HG02870 (cell line): ENCODE results near the gene PRPSAP2.

Source experiments
- ATAC-seq: cut with Tn5 transposase; IDR thresholded peaks from one replicate; pipeline ENCODE4 v1.9.1; 2021; ENCODE audit warnings: mild to moderate bottlenecking, moderate library complexity; ENCODE audit not compliant: unreplicated experiment

Gene PRPSAP2

DNA sequence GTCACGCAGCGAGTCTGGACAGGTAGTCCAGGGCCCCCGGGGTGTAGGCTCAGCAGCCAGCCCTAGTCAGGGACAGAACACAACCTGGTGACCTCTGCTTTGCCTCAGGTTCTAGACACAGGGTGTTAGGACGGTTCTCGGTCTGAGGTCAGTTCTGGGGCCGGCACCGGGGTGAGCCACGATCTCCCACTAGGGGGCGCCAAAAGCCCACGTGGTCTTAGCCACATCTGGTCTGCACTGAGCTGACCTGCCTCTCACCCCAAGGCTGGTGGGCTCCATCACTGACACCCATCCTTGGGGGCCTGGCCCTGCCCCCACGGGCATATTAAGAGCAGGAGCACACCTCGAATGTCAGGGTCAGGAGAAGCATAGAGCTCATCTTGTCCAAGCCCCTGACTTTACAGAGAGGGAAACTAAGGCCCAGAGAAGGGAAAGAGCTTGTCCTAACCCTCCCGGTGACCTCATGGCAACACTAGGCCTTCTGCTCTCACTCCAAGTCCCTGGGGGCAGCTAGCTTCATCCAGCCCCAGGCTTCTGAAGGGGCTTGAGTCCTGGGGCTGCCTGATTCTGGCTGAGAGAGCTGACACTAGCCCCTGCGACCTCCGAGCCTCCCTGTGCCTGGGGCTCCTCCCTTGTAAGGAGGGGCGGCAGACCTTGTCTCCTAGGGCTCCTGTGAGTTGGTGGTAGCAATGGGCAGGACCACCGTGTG, 103.0 kb downstream of the PRPSAP2 start:
- peak; percentile 75 for ATAC-seq

DNA sequence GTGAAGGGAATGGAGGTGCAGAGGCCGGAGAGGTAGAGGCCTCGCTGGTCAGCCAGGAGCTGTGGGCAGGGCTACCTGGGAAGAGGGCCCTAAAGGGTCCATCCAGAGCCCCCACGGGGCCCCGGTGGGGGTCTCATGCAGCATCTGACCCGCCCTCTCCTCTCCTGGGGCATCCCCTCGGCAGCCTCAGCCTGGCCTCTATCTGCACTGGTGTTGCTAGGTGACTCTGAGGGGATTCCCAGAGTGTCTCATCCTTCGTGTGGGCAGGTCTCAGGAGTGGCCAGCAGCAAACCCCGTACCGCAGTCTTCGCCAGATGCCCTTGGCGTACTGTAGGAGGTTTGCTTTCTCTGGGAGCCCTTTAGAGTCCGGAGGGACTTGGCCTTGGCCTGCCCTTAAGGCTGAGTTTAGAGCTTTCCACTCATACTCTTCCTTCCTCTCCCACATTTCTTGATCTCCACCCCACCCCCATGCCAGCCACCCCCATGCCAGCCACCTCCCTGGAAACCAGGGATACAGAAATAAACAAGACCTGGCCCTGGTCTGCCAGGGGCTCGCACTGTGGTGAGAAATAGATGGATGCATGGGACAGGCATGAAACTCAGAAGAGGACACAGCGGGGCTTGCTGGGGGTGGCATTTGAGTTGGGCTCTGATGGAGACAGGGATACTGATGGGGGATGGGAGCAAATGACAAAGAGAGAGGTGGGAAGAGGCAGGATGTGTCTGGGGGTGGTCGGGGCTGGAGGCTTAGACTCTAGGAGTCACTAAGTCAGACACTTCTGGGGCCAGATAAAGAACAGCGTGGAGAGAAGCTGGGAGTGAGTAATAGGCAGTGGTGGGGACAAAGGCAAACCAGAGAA, 103.9 kb downstream of the PRPSAP2 start:
- peak; percentile 46 for ATAC-seq

- ATAC-seq: no peak
These were observed 104.5 kb downstream of the PRPSAP2 start for GRCh38 chr17:18962494-18962815.

- no peak for ATAC-seq
These were observed 105.4 kb downstream of the PRPSAP2 start for GRCh38 chr17:18963126-18964017.

- ATAC-seq: no peak
These were observed 106.1 kb downstream of the PRPSAP2 start for GRCh38 chr17:18964018-18964351.

DNA sequence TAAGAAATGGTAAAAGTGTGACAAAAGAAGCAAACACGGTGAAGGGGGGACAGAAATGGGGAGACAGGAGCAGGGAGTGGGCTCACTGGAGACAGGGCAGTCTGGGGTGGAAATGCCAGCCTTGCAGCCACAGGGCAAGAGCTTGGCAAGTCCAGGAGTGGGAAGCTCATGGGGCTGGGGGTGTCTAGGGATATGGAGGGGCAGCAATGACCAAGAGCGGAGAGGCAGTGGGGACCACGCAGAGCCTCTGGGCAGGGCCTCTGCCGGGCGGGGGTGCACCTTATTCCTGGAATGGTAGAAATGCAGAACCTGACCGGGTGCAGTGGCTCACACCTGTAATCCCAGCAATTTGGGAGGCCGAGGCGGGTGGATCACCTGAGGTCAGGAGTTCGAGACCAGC, 106.6 kb downstream of the PRPSAP2 start:
- no peak for ATAC-seq

DNA sequence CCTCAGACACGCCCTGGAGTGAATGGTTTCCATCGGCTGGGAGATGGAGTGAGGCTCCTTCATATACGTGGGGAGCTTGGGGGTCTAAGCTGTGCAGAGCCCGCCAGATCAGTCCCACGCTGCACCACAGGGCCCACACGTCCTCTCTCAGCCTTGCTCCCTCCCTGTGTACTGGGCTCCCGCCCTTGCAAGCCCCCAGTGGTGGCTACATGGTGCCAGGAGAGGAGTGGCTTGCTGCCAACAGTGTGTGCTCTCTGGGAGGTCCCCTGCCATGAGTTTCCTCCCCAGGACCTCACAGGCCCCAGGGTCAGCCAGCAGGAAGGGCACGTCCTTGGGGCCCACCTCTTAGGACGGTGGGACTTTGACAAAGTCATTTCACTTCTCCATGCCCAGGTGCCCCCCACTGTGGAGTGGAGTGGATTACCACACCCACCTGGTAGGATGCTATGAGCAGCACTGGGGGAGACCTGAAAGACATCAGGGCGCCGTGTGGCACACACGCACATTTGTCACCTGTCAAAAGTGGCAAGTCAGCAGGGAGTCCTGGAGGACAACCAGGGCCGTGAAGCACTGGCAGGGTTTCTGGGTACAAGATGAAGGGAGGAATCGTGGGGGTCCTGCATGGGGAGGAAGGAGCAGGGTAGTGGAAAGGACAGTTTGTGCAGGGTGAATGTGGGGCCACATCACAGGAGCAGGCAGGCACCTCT, 107.8 kb downstream of the PRPSAP2 start:
- no peak for ATAC-seq

DNA sequence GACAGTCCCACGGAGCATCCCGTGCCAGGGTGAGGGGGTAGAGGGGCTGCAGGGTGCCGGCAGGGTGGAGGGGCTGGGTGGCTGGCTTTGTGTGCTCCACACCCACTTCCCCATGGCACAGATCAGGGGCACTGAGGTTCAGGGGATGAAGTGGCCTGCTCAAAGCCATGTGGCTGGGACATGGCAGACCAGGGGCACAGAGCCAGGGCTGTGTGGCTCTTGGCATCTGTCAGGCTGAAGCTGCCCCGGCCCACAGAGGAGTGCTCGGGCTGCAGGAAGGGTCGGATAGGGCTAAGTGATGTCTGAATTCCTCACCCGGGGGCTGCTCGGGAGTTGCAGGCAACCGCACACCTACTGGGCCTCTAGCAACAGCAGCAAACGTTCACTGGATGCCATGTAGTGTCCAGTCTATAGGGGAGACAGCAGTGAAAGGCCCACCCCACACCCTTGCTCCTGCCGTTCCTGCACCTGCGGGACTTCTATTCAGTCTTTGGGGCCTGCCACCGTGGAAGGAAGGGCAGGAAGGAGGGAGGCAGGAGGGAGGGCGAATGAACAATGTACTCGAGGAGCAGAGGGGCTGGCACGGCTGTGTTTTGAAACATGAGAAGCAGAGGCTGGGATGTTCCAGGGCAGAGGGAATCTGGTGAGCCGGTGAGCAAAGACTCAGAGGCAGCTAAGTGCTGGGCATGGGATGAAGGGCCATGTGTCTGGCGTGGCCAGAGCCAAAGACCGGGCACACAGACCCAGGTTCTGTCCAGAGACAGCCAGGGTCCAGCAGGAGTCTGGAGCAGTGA, 109.1 kb downstream of the PRPSAP2 start:
- ATAC-seq: no peak

GRCh38 chr17:18967916-18968315, 110.0 kb downstream of the PRPSAP2 start:
- ATAC-seq: no peak

DNA sequence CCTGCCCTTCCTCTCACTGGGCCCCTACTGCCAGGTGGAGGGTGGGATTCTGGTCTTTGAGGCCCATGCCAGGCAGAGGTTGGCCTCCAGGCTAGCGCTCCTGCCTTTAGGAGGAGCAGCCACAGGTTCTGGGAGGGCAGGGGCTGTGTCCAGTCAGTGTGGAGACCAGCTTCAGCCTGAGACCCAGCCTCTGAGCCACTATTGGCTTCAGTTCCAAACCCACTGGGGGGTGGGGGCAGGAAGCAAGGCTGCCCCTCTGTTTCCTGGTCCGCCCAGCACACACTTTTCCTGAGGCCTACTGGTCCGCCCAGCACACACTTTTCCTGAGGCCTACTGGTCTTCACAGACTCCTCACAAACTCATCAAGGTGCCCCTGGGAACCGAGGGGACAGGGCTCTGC, 110.4 kb downstream of the PRPSAP2 start:
- ATAC-seq: no peak

- ATAC-seq: no peak
These were observed 111.3 kb downstream of the PRPSAP2 start for GRCh38 chr17:18968945-18969887.

DNA sequence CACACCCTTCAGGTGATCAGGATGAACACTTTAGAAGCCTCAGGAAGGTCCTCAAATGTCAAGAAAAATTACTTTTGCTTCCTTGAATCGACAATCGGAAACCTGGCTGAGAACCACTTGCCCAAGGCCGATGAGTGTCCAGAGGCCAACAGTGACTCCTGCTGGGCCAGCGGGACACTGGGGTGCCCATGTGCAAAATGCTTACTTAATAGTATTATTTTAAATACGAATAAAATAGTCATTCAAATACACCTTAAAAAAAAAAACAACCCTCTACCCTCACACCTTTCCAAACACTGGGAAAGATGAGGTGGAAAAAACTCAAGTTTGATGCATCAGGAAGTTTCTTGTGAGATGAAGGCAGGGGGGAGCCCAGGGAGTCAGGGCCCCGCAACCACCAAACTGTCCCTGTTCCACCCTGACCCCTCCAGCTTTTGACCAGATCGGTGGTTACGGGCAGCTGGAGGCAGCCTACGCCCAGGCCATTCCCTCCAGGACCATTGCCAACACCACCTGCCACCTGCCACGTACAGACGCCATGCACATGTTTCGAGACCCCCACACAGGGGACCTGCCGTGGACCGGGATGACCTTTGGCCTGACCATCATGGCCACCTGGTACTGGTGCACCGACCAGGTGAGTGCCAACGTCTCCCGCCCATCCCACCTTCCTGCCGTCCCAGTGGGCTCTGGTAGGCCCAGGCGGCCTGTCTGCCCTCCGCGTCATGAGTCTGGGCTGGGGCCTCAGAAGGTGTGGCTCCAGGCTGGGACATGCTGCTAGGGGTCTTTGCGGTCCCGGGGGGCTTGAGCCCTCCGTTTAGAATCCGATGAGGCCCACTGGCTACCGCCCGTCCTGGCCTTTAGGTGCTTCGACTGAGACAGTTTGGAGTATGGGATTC, 112.9 kb downstream of the PRPSAP2 start:
- ATAC-seq: no peak

DNA sequence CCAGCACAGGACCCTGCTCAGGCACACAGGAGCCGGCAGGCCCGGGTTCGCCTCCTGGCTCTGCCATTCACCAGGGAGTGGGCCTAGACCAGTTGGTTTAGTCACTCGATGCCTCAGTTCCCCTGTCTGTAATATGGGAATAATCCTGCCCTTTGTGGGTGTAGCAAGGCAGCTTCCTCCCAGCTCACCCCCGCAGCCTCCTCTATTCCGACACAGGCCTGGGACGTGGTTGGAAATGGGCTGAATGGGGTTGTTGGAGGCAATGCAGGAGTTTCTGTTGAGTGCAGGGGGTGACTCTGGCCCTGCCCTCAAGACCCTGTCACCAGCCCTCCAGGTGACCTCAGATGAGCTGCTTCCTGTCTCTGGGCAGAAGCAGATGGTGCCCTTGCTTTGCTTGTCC, 113.9 kb downstream of the PRPSAP2 start:
- no peak for ATAC-seq

GRCh38 chr17:18974407-18975149, 116.6 kb downstream of the PRPSAP2 start:
- no peak for ATAC-seq

DNA sequence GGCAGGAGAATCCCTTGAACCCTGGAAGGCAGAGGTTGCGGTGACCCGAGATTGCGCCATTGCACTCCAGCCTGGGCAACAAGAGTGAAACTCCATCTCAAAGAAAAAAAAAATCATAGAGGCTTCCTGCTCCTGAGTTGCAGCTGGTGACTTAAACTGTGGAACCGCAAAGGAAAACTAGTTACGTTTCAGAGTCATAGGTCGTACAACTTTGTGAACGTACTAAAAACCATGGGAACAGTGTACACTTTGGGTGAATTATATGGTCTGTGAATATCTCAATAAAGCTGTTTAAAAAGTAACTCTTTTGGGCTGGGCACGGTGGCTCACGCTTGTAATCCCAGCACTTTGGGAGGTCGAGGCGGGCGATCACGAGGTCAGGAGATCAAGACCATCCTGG, 117.7 kb downstream of the PRPSAP2 start:
- ATAC-seq: no peak

DNA sequence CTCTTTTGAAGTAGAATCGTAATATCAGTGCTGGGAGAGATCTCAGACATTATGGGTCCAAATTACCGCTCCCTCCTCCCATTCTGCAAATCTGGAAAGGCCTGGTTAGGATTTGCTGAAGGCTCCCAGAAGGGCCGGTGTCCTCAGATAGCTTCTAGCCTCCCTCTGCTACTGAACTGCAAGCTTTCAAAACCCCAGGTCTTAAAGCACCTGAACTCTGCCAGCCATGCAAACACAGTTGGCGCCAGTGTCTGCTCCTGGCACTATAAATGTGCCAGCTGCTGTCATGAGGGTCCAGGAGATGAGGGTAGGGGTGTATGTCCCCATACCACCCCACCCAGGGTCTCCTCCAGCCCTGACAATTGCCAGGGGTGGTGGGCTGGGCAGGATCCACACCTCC, 118.3 kb downstream of the PRPSAP2 start:
- ATAC-seq: no peak

DNA sequence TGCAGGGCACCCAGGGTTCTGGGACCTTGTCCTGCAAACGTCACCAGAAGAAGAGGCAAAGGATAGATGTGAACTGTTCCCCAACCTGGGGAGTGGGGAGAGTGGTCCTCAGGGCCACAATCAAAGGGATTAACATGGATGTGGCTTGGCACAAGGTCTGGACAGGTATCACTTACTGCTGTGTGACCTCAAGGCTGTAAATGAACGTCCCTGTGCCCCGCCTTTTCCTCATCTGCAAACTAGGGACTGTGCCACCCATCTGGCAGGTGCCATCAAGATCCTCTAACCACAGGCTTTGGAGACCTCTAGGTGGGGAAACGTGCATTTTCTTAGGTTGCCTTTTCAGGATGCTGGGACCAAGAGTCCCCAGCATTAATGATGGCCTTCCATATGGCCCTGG, 119.1 kb downstream of the PRPSAP2 start:
- no peak for ATAC-seq
